SK-N-SH (cell line): ENCODE data around the gene CA12. TPM values are rescaled to one million over a fixed set of nuclear protein-coding genes. Genes with fewer than 3 reads are reported as not detected.

Source experiments
- CTCF ChIA-PET: fragments of 300-600, 350-600 bp; formaldehyde crosslinking; extraction: SDS; loops from one replicate; lab custom pipeline; 2021; lab: Yijun Ruan, JAX
- POLR2A ChIA-PET: fragments of 350-600 bp; sonication (Branson Sonifier 250); formaldehyde crosslinking; extraction: SDS; loops from one replicate; lab custom pipeline; 2020; ENCODE audit warnings: antibody characterized with exemption, inconsistent platforms; lab: Yijun Ruan, JAX
- DNase-seq: peaks from one replicate; pipeline ENCODE4 v3.0.0; 2012
- H2AFZ ChIP-seq: fragments of 200-600 bp; sonication (generic); 2 replicates; pipeline ENCODE4 v1.8.1; 2016; ENCODE audit warnings: antibody characterized with exemption, mild to moderate bottlenecking, low read depth
- H3F3A ChIP-seq: fragments of 200-600 bp; sonication (generic); replicated peaks from 2 replicates; pipeline ENCODE3; 2016; ENCODE audit warnings: antibody characterized with exemption, mild to moderate bottlenecking; ENCODE audit not compliant: insufficient read depth
- H3K27ac ChIP-seq, 2 experiments: fragments of 200-500 bp in 1 of 2; fragments of 200-600 bp in 1 of 2; sonication (Bioruptor generic) in 1 of 2; sonication (generic), shearing (Covaris generic) in 1 of 2; 2 replicates each; pipeline versions ENCODE4 v1.5.1 to v1.6.1; 2014 to 2016; ENCODE audit warnings: low read depth in 2 of 2, inconsistent platforms in 1 of 2, low read length in 1 of 2, mild to moderate bottlenecking in 1 of 2, mixed read lengths in 1 of 2
- H3K27me3 ChIP-seq: fragments of 200-600 bp; sonication (generic), shearing (Covaris generic); 2 replicates; pipeline ENCODE4 v1.6.1; 2016; ENCODE audit warnings: mixed run types; ENCODE audit not compliant: insufficient read depth
- H3K36me3 ChIP-seq, 2 experiments: fragments of 200-500 bp in 1 of 2; fragments of 200-600 bp in 1 of 2; sonication (Bioruptor generic) in 1 of 2; sonication (generic) in 1 of 2; replicated peaks in 1 of 2; 2 replicates each; pipeline versions ENCODE3 to v1.5.1; 2014 to 2016; ENCODE audit warnings: low read length in 1 of 2, mild to moderate bottlenecking in 1 of 2; ENCODE audit not compliant: insufficient read depth in 2 of 2, control insufficient read depth in 1 of 2
- H3K4me1 ChIP-seq, 2 experiments: fragments of 200-500 bp in 1 of 2; fragments of 200-600 bp in 1 of 2; sonication (Bioruptor generic) in 1 of 2; sonication (generic), shearing (Covaris generic) in 1 of 2; 2 replicates each; pipeline versions ENCODE4 v1.5.1 to v1.6.1; 2014 to 2016; ENCODE audit warnings: low read depth in 1 of 2, low read length in 1 of 2, mixed run types in 1 of 2; ENCODE audit not compliant: insufficient read depth in 2 of 2, control insufficient read depth in 1 of 2
- H3K4me2 ChIP-seq: fragments of 200-600 bp; sonication (generic), shearing (Covaris generic); 2 replicates; pipeline ENCODE4 v1.6.1; 2017; ENCODE audit warnings: mixed run types
- H3K4me3 ChIP-seq, 2 experiments: fragments of 200-500 bp in 1 of 2; fragments of 200-600 bp in 1 of 2; sonication (Bioruptor generic) in 1 of 2; sonication (generic), shearing (Covaris generic) in 1 of 2; 2 replicates each; pipeline versions ENCODE4 v1.5.1 to v1.8.1; 2014 to 2016; ENCODE audit warnings: low read depth in 2 of 2, inconsistent platforms in 1 of 2, low read length in 1 of 2, mild to moderate bottlenecking in 1 of 2, mixed read lengths in 1 of 2, moderate library complexity in 1 of 2
- H3K79me2 ChIP-seq: fragments of 200-600 bp; sonication (generic); 2 replicates; pipeline ENCODE4 v1.8.1; 2017; ENCODE audit warnings: mild to moderate bottlenecking; ENCODE audit not compliant: insufficient read depth
- H3K9ac ChIP-seq: fragments of 200-600 bp; sonication (generic); 2 replicates; pipeline ENCODE4 v1.6.1; 2017; ENCODE audit warnings: mixed run types
- H3K9me2 ChIP-seq: fragments of 200-600 bp; sonication (generic); 2 replicates; pipeline ENCODE4 v1.6.1; 2017; ENCODE audit warnings: mixed run types
- H3K9me3 ChIP-seq: fragments of 200-600 bp; sonication (generic); 2 replicates; pipeline ENCODE4 v1.6.1; 2017; ENCODE audit warnings: mixed run types, mild to moderate bottlenecking, moderate library complexity
- H4K20me1 ChIP-seq: fragments of 200-600 bp; sonication (generic); 2 replicates; pipeline ENCODE4 v1.6.1; 2017; ENCODE audit warnings: mild to moderate bottlenecking, mixed run types; ENCODE audit not compliant: insufficient read depth
- CHD2 ChIP-seq: fragments of 150-350 bp; IDR thresholded peaks from 2 replicates; pipeline ENCODE4 v1.6.1; 2018; ENCODE audit warnings: low read length; ENCODE audit not compliant: partially characterized antibody
- FOSL2 ChIP-seq: IDR thresholded peaks from 2 replicates; pipeline ENCODE4 v1.4.0; 2012; ENCODE audit warnings: low read depth, mild to moderate bottlenecking, moderate library complexity, borderline replicate concordance
- FOXJ3 ChIP-seq: sonication (generic); formaldehyde crosslinking; IDR thresholded peaks from 2 replicates; pipeline ENCODE4 v1.5.1; 2020; ENCODE audit warnings: mild to moderate bottlenecking, missing genetic modification reagents
- FOXM1 ChIP-seq: IDR thresholded peaks from 2 replicates; pipeline ENCODE4 v1.4.0; 2012; ENCODE audit warnings: low read depth, mild to moderate bottlenecking
- GABPA ChIP-seq: IDR thresholded peaks from 2 replicates; pipeline ENCODE4 v1.4.0; 2012; ENCODE audit warnings: low read depth, mild to moderate bottlenecking
- MXI1 ChIP-seq: IDR thresholded peaks from 2 replicates; pipeline ENCODE4 v1.6.1; 2012; ENCODE audit warnings: mild to moderate bottlenecking, low read depth, low read length, improper control_type of control experiment
- NFIC ChIP-seq: IDR thresholded peaks from 2 replicates; pipeline ENCODE4 v1.4.0; 2012; ENCODE audit warnings: borderline replicate concordance
- NRF1 ChIP-seq: IDR thresholded peaks from 2 replicates; pipeline ENCODE4 v1.6.1; 2012; ENCODE audit warnings: low read depth, mild to moderate bottlenecking, low read length
- POLR2AphosphoS5 ChIP-seq: IDR thresholded peaks from 2 replicates; pipeline ENCODE4 v1.6.1; 2012; ENCODE audit warnings: low read depth, low read length
- RAD21 ChIP-seq: IDR thresholded peaks from 2 replicates; pipeline ENCODE4 v1.6.1; 2012; ENCODE audit warnings: mild to moderate bottlenecking, low read length
- RFX5 ChIP-seq: IDR thresholded peaks from 2 replicates; pipeline ENCODE4 v1.6.1; 2012; ENCODE audit warnings: mild to moderate bottlenecking, improper control_type of control experiment, low read length
- SIN3A ChIP-seq: IDR thresholded peaks from 2 replicates; pipeline ENCODE4 v1.6.1; 2012; ENCODE audit warnings: low read depth, mild to moderate bottlenecking, low read length, moderate library complexity, borderline replicate concordance
- SMC3 ChIP-seq: IDR thresholded peaks from 2 replicates; pipeline ENCODE4 v1.6.1; 2012; ENCODE audit warnings: low read depth, low read length, improper control_type of control experiment
- TAF1 ChIP-seq: IDR thresholded peaks from 2 replicates; pipeline ENCODE4 v1.6.1; 2012; ENCODE audit warnings: low read depth, mild to moderate bottlenecking, low read length, moderate library complexity, borderline replicate concordance
- TCF12 ChIP-seq: IDR thresholded peaks from 2 replicates; pipeline ENCODE4 v1.4.0; 2012
- WGBS: methylation state at CpG from one replicate; pipeline ENCODE4 v1.1.6; 2017; ENCODE audit warnings: low lambda C conversion rate; 5-methylcytosine and 5-hydroxymethylcytosine counted together
- polyA plus RNA-seq, 3 experiments: library from polyadenylated mRNA; depleted of rRNA; stranded (reverse); fragments of >200 nt; gene quantifications; 2 replicates each; pipeline ENCODE4 v1.2.3, GENCODE V29; 2012

The CA12 gene
- polyA plus RNA-seq, 1 of the 3 experiments (the other 2 are of a cell fraction): 39.4 TPM

DNA sequence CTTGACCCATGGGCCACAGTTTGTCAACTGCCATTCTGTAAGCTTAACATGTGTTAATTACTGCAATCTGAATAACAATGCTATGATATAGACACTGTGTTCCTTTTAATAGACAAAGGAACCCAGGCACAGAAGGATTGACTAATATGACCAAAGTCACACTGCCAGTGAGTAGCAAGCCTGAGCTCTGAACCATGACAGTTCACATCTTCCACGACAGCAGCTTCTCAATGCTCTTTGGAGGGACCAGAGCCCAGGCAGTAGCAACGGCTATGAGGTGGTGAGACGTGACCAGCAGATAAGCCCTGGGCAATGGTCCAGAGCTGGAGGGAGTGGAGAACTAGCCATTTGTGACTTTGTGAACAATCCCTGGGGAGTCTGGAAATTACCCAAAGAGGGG lies 19.4 kb downstream of the CA12 start:
- 46% methylated on average over 3 of the region's 3 CpGs for WGBS
- TF ChIP-seq TCF12 (peak; percentile 36), FOSL2 (no peak), NFIC (peak; percentile 36; the same call in 1 of the 2 replicates)
- Histone ChIP-seq H4K20me1 (no peaks in the 10 kb centered on the region), H3K4me2 (peak overlapping the region; percentile 3; the same call in 1 of the 2 replicates), H3K79me2 (no peaks in the 10 kb centered on the region; the same call in 1 of the 2 replicates), H3K4me1 (peaks cover 21 to 22% of the 10 kb centered on the region in 2 experiments; a peak in 3 of 4 replicates), H3F3A (peaks cover 22% of the 10 kb centered on the region), H3K9ac (no peak overlapping the region), H3K4me3 (no peak overlapping the region), H3K27ac (no peak overlapping the region), H2AFZ (no peak overlapping the region), H3K9me2 (no peaks in the 10 kb centered on the region), H3K27me3 (no peaks in the 10 kb centered on the region), H3K36me3 (no peaks in the 10 kb centered on the region), H3K9me3 (no peaks in the 10 kb centered on the region)
- ChIA-PET POLR2A (no interaction called here), CTCF (interaction anchor here (0.9 to 1.3 kb wide), 3 partner anchors 13 to 125 kb away, joined by 3 to 4 read pairs (median 3); no protein-coding TSS in a partner anchor)
- DNase-seq: peak; percentile 52

DNA sequence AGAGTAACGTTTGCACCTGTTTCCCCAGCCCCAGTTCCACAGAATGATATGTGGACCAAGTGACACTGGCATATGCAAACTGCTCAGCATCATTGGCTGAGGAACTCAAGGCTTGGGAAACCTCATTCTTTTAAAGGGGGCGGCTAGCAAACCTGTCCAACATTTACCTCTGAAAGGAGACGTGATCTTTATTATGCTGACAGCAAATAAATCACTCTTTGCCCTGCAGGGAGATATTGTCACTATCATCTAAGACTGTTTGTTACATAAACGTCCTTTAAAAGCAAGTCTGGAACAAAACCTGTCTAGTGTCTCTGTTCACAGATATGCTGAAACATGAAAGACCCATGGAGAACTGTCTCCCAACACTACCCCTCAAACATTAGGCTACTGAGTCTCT lies 21.5 kb downstream of the CA12 start:
- Histone ChIP-seq H3K36me3 (no peaks in the 10 kb centered on the region), H4K20me1 (no peaks in the 10 kb centered on the region), H3K79me2 (no peaks in the 10 kb centered on the region), H3K4me3 (no peak overlapping the region), H3K9ac (no peak overlapping the region), H3K9me2 (no peaks in the 10 kb centered on the region), H3K27ac (no peak overlapping the region), H3K4me2 (no peak overlapping the region), H3F3A (peaks cover 12% of the 10 kb centered on the region), H3K27me3 (no peaks in the 10 kb centered on the region), H3K4me1 (peaks cover 15 to 21% of the 10 kb centered on the region in 2 experiments; a peak in 2 of 4 replicates), H3K9me3 (no peaks in the 10 kb centered on the region), H2AFZ (no peak overlapping the region)
- no peak for TF ChIP-seq MXI1
- no peak for TF ChIP-seq RAD21
- no peak for TF ChIP-seq SIN3A
- TF ChIP-seq GABPA: no peak
- no peak for TF ChIP-seq FOXJ3
- no peak for TF ChIP-seq FOXM1
- no peak for TF ChIP-seq RFX5
- no peak for TF ChIP-seq SMC3
- TF ChIP-seq CHD2: no peak
- no peak for TF ChIP-seq TAF1
- no peak for TF ChIP-seq NRF1
- no peak for TF ChIP-seq POLR2AphosphoS5
- WGBS: 87% methylated on average over 4 of the region's 4 CpGs
- CTCF ChIA-PET: interaction anchor here (1.0 kb wide), 1 partner anchor 43 kb away, joined by 3 read pairs; no protein-coding TSS in a partner anchor
- POLR2A ChIA-PET: no interaction called here
- no peak for DNase-seq
